MCF 10A (cell line): ENCODE results near the gene PNPLA7. TPM values are rescaled to one million over a fixed set of nuclear protein-coding genes. Genes with fewer than 3 reads are reported as not detected.

Experiments
- BruUV-seq: library from RNA; stranded (reverse); fragments of 400-500 nt; replicated peaks from 2 replicates; lab custom pipeline; 2021; lab: Mats Ljungman, UMichigan
- CTCF ChIA-PET: fragments of 300-600 bp; sonication (Branson Sonifier 250); formaldehyde crosslinking; extraction: SDS; loops from one replicate; lab custom pipeline; 2021; ENCODE audit warnings: antibody characterized with exemption, inconsistent platforms; lab: Yijun Ruan, JAX
- POLR2A ChIA-PET: fragments of 300-600, 350-650 bp; sonication (Branson Sonifier 250); formaldehyde crosslinking; extraction: SDS; loops from one replicate; lab custom pipeline; 2020; ENCODE audit warnings: antibody characterized with exemption, inconsistent platforms; lab: Yijun Ruan, JAX
- DNase-seq: peaks from one replicate; pipeline ENCODE4 v3.0.0-alpha.2; 2018; ENCODE audit not compliant: unreplicated experiment
- H3K27ac Mint-ChIP-seq: one replicate; pipeline ENCODE4 v1.8.0; 2022; ENCODE audit warnings: mild to moderate bottlenecking, low read depth, mixed read lengths; ENCODE audit not compliant: unreplicated experiment
- H3K27me3 Mint-ChIP-seq: one replicate; pipeline ENCODE4 v1.8.0; 2022; ENCODE audit warnings: mixed read lengths; ENCODE audit not compliant: insufficient read depth, unreplicated experiment
- H3K36me3 Mint-ChIP-seq: one replicate; pipeline ENCODE4 v1.8.0; 2022; ENCODE audit warnings: mild to moderate bottlenecking, moderate library complexity, mixed read lengths; ENCODE audit not compliant: insufficient read depth, unreplicated experiment
- H3K4me1 Mint-ChIP-seq: one replicate; pipeline ENCODE4 v1.8.0; 2022; ENCODE audit warnings: mixed read lengths; ENCODE audit not compliant: insufficient read depth, unreplicated experiment
- H3K4me3 Mint-ChIP-seq: one replicate; pipeline ENCODE4 v1.8.0; 2022; ENCODE audit warnings: mild to moderate bottlenecking, moderate library complexity, mixed read lengths; ENCODE audit not compliant: unreplicated experiment
- H3K9me3 Mint-ChIP-seq: one replicate; pipeline ENCODE4 v1.8.0; 2022; ENCODE audit warnings: mixed read lengths; ENCODE audit not compliant: unreplicated experiment
- intact Hi-C: fragments of 100-400 bp; cut with micrococcal nuclease; formaldehyde crosslinking; loops from 2 replicates; pipeline ENCODE4 v1.14.1; 2022
- total RNA-seq: library from RNA; stranded (reverse); gene quantifications from 2 replicates; pipeline ENCODE4 v1.2.3, GENCODE V29; 2022
- TF ChIP-seq, protein P1 (sequence below): fragments of 200-600 bp; IDR thresholded peaks from one replicate; pipeline ENCODE4 v1.8.0; 2022; ENCODE audit warnings: antibody characterized with exemption, mild to moderate bottlenecking; ENCODE audit not compliant: unreplicated experiment

Gene PNPLA7
- total RNA-seq, 1 experiment from 2014 or later: 0.86 TPM

DNA sequence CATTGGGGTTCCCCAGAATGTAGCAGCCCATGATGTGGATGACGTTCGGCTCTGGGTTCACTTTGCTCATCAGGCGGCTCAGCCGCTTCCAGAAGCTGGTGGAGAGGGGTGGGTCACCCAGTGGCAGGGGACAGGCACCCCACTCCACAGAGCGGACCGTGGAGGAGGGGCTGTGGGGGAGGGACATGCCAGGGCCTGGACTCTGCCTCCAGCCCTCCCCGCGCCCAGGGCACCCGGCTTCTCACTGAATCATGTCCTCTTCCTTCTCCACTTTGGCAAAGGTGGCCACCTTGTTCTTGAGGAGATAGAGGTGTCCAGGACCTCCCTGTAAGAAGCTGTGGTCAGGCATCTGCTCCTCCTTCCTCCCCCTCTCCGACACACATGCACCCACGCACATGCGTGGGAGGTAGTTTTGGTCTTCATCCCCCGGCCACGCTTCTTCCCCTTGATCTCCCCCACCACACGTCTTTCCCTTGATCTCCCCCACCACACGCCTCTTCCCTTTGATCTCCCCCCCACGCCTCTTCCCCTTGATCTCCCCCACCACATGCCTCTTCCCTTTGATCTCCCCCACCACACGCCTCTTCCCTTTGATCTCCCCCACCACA, 100.2 kb downstream of the PNPLA7 start:
- no peak for DNase-seq
- H3K4me1 Mint-ChIP-seq: peaks cover 7% of the 10 kb centered on the region
- no TSS peak for BruUV-seq
- no peaks in the 10 kb centered on the region for H3K9me3 Mint-ChIP-seq
- ChIA-PET CTCF (interaction anchor here (0.6 to 0.7 kb wide), 2 partner anchors 211 to 332 kb away, joined by 3 to 8 read pairs; no protein-coding TSS in a partner anchor), POLR2A (no interaction called here)
- H3K4me3 Mint-ChIP-seq: no peak overlapping the region
- intact Hi-C loops: loop anchor here (10.0 kb wide), 1 partner anchor 75 kb away; no protein-coding TSS in a partner anchor
- no peaks in the 10 kb centered on the region for H3K27me3 Mint-ChIP-seq
- H3K27ac Mint-ChIP-seq: no peak overlapping the region
- H3K36me3 Mint-ChIP-seq: peaks cover 6% of the 10 kb centered on the region
- TF ChIP-seq, protein P1, sequence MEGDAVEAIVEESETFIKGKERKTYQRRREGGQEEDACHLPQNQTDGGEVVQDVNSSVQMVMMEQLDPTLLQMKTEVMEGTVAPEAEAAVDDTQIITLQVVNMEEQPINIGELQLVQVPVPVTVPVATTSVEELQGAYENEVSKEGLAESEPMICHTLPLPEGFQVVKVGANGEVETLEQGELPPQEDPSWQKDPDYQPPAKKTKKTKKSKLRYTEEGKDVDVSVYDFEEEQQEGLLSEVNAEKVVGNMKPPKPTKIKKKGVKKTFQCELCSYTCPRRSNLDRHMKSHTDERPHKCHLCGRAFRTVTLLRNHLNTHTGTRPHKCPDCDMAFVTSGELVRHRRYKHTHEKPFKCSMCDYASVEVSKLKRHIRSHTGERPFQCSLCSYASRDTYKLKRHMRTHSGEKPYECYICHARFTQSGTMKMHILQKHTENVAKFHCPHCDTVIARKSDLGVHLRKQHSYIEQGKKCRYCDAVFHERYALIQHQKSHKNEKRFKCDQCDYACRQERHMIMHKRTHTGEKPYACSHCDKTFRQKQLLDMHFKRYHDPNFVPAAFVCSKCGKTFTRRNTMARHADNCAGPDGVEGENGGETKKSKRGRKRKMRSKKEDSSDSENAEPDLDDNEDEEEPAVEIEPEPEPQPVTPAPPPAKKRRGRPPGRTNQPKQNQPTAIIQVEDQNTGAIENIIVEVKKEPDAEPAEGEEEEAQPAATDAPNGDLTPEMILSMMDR: no peak

DNA sequence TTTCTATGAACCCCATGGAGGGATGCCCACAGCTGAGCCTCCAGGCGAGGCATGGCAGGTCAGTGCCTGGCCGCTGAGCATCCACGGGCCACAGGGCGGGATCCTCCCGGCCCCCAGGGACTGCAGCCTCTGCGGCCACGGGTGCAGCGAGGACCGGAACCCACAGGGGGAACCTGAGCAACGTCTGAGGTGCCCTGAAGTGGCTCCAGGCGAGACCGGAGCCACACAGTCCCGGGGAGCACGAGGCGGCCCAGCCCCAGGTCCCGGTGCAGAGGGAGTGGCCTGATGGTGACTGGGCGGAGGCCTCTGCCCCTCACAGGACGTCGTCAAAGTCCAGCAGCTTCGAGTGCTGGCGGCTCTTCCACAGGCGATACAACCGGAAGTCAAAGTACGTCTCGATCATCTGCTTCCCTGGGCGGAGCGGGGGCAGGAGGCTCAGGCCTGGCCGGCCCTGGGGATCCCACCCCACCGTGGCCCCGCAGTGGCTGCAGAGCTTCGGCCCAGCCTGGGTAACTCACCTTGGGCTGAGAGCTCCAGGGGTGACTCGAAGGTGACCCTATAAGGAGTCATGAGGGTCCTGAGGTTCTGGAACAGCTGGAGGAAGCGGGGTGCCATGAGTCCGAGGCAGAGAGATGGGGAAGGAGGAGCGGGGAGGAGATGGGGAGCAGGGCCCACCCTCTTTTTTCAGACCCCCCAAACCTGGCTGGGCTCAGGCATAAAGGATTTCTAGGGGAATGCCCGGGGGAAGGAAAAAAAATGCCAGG, 100.9 kb downstream of the PNPLA7 start:
- POLR2A ChIA-PET: no interaction called here
- intact Hi-C loops: loop anchor here (10.0 kb wide), 1 partner anchor 76 kb away; no protein-coding TSS in a partner anchor
- DNase-seq: no peak
- H3K9me3 Mint-ChIP-seq: no peaks in the 10 kb centered on the region
- no TSS peak for BruUV-seq
- H3K4me1 Mint-ChIP-seq: peaks cover 11% of the 10 kb centered on the region
- H3K4me3 Mint-ChIP-seq: no peak overlapping the region
- H3K36me3 Mint-ChIP-seq: peaks cover 1% of the 10 kb centered on the region
- H3K27ac Mint-ChIP-seq: no peak overlapping the region
- no peaks in the 10 kb centered on the region for H3K27me3 Mint-ChIP-seq
- CTCF ChIA-PET: interaction anchor here (0.6 to 0.7 kb wide), 2 partner anchors 25 to 331 kb away, joined by 4 to 8 read pairs; no protein-coding TSS in a partner anchor
- TF ChIP-seq, protein P1: no peak

DNA sequence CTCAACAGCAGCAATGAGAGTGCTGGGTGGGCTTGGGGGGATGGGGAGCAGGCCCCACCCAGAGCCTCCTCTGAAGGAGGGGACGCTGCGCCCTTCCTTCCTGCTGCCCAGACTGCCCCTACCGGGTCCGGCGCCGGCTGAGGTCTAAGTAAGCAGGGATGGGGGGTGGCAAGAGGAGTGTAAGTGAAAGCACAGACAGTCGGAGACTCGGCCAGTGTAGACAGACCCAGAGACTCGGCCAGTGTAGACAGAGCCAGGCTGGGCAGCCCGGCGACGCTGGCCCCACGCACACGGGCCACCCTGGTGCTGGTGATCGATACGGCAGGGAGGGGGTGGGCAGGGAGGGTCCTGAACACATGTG, 101.6 kb downstream of the PNPLA7 start:
- DNase-seq: no peak
- no peaks in the 10 kb centered on the region for H3K27me3 Mint-ChIP-seq
- H3K4me1 Mint-ChIP-seq: peaks cover 11% of the 10 kb centered on the region
- CTCF ChIA-PET: no interaction called here
- H3K27ac Mint-ChIP-seq: no peak overlapping the region
- BruUV-seq: no TSS peak
- H3K36me3 Mint-ChIP-seq: no peaks in the 10 kb centered on the region
- H3K9me3 Mint-ChIP-seq: no peaks in the 10 kb centered on the region
- POLR2A ChIA-PET: no interaction called here
- H3K4me3 Mint-ChIP-seq: no peak overlapping the region
- intact Hi-C loops: loop anchor here (10.0 kb wide), 1 partner anchor 76 kb away; no protein-coding TSS in a partner anchor
- TF ChIP-seq, protein P1: no peak
